HG03378 (cell line): ENCODE results near the gene SNX9.
"Not testable (repeated sequence)": the region's sequence is repeated elsewhere in the genome, so short reads cannot be mapped to it uniquely, and the experiment has no call there.

Experiments
- ATAC-seq: cut with Tn5 transposase; IDR thresholded peaks from one replicate; pipeline ENCODE4 v1.9.1; 2021; ENCODE audit warnings: mild to moderate bottlenecking, moderate library complexity; ENCODE audit not compliant: unreplicated experiment

SNX9 gene

DNA sequence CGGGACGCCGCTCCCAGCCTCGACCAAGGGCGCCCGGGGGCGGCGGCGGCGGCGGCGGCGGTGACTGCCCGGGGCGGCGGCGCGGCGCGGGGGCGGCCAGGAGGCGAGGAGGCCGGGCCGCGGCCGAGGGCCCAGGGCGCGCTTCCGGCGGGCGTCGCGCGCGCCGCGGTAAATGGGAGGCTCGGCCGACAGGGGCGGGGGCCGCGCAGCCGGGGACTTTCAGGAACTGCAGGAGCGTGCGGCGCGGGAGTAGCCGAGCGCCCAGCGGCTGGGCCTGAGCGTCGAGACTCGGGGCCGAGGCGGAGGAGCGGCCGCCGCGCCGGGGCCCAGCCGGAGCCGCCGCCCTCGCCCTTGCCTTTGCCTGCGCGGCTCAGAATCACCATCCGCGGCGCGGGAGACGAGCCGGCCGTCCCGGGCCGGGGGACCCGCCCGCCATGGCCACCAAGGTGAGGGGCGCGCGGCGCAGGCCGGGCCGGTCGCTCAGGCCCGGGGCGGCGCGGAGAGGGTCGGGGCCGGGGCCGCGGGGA lies at the start of gene SNX9:
Gene SNX9, plus strand, starts transcription at position 246 of the 527 bp plus-strand sequence. Its CDS starts 189 bp downstream, at position 435.
- ATAC-seq, result peak; percentile 43

DNA sequence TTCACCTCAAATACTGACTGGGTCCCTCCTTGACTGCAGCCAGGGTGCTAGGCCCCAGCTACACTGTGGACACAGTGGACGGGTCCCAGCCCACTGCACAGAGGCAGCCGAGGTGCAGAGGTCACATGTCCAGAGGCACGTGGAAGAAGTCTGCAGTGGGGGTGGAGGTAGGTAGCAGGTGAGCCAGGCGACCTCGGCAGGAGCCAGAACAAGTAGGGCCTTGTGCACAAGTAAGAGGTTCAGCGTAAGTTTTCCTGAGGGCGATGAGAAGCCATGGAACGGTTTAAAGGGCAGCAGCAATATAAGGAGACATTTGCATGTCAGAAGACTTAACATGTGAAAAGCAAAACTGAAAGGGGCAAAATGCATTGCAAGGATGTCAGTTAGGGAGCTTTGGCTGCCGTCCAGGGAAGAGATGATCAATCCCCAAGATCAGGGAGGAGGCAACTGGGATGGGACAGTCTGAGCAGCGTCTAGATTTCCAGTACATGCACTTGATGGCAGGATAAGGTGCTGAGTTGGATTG lies 49.7 kb upstream of the SNX9 start:
- no peak for ATAC-seq

DNA sequence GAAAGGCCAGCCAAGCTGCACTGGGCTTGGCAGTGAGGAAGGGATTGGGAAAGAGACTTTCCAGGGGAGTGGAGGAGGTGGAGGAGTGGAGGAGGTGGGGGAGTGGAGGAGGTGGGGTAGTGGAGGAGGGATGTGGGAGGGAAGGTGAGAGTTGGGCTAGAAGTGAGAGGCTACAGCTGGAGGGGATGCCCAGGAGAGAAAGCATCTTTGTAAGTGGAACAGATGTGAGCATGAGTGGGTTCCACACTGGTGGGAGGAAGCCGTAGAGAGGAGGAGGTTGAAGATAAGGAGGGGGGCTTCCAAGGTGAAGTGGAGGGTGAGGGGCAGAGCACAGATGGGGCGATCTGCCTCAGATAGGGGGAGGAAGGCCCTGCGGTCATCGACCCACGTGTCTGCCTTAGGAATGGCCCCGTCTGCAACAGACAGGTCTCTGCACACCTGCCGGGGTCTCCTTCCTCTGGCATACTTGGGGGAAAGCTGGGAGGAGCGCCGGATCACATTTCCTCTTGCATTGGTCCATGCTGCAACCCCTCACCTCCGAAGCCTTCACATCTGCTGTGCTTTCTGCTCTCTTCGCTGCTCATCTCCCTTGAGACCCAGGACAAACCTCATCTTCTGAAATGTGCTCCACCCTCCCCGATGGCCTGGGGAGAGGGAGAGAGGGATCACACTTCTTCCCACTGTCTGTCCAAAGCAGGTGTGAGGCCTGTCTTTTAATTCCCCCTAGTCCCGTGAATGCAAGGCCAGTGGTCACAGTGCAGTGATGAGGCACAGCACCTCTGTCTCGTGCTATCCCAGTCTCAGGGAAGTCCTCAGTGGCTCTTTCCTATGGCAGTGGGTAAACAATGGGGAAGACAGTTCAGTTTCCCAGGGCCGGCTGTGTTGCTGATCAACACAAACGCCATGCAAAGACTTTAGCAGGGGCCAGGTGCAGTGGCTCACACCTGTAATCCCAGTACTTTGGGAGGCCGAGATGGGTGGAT lies 48.6 kb upstream of the SNX9 start:
- no peak for ATAC-seq

DNA sequence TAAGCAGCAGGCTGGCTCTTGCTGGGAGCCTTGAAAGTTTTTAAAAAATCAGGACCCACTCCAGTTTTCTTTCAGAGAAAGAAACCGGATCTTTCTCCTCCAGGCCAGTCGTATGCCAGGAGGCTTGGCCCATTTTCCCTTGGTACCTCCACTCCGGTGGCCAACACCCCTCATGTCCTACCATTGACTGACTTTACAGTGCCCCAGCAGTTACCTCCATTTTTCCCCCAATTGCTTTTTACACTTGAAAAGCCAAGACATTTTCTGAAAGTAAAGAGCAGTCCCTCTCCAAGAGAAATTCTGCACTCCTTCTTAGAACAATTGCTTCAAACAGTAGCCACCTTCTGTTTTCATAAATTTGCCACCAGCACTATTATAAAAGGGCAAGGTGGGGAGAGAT lies 47.7 kb upstream of the SNX9 start:
- ATAC-seq, result no peak

DNA sequence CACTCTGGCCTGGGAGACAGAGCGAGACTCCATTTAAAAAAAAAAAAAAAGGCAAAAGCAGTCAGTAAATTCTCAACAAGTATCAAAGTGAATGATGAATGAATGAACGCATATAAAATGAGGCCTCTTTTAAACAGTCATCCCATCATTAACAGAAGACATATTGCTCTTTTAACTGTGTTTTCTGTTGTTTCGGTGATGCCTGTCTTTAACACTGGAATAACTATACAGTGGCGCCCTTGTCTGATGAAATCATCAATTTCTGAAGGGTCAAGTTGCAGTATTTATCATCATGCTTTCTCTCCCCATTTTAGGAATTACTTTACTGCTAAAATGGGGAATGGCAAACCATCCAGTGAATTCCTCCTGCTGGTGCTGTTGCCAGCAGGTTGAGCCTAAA lies 45.7 kb upstream of the SNX9 start:
- no peak for ATAC-seq

DNA sequence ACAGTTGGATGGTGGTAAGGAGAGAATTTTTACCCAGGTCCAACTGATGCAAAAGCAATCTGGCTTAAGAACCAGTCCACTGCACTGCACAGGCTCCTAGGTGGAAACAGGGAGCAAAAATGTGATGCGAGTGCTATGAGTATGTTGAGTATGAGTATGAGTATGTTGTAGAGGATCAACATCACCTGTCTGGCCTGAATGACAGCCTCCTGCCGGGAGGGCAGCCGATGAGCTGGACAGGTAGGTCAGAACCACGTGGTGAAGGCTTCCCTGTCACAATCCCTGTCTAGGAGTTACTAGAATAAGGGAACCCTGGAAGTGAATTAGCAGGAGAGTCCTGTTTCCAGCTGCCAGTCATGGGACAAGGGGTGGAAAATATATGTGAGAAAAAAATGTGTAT lies 44.3 kb upstream of the SNX9 start:
- ATAC-seq, result no peak

DNA sequence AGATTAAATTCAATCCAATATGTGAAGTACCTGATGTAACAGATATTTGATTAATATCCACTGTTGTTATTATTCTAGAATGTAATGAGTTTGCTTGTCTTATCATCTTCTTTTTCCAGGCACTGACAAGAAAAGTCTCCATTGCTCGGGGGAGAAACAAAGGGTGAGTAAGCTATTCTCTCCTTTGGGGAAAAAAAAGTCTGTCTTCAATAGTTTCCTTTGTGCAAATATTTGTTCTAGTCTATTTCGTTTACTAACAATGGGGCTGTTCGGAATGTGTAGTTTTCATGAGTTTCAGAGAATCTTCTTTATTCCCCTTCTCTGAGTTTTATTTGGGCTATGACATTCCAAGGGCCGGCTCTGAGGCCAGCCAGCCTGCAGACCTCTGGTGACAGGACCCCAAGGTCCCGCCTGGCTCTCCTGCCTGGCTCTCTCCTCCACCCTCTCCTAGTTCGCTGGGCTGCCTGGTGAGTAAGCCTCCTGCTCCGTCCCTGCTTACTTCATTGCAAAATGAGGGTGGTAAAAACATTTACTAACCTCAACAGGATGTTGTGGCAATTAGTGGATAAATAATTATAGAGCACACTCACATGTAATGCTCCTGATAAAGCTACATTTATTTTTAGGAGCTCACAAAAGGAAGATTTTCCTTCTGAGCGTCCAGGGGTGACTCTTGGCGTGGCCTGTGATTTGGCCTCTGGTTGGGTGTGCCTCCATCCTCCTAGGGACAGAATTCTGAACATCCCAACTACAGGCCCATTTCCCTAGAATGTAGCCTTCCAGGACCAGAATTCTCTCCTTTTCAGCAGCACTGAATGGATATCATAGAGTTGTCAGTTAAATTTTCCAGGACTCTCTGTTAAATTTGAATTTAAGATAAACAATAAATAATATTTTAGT lies 43.1 kb upstream of the SNX9 start:
- no peak for ATAC-seq

DNA sequence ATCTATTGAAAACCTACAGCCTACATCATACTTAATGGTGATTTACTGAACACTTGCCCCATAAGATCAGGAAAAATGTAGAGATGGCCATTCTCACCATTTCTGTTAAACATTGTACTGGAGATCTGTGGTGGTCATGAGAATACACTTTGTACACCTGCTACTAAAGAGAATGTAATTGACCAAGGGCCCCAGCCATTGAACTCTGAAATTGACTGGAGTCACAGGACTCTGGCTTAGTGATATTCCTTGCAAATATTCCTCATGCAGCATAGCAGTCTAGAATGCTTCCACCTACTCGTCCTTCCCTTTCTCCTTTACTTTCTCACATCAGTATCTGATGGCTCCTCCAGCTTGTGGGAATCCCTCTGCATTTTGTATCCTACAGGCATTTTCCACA lies 37.4 kb upstream of the SNX9 start:
- ATAC-seq, result no peak

DNA sequence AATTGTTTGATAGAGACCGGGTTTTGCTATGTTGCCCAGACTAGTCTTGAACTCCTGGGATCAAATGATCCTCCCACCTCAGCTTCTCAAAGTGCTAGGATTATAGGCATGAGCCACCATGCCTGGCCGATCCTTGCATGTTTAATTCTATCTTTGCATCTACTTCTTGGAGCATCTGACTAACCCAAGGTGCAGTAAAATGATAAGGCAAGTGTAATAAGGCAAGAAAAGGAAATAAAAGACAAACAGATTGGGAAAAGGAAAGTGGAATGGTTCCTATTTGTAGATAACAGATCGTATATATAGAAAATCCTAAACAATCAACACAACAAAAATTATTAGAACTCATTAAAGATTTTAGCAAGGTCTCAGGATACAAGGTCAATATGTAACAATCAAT lies 36.8 kb upstream of the SNX9 start:
- ATAC-seq, result no peak

DNA sequence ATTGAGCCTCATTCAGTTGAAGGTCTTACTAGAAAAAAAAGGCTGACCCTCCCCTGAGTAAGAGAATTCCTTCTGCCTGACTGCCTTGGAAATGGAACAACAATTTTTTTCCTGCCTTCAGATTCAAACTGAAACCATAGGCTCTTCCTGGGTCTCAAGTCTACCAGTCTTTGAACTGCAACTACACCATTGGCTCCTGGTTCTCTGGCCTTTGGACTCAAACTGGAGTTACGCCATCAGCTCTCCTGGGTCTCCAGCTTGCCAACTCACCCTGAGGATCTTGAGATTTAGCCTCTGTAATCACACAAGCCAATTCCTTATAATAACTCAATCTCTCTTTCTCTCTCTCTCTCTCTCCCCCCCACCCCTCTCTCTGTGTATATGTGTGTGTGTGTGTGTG lies 36.0 kb upstream of the SNX9 start:
- no peak for ATAC-seq

DNA sequence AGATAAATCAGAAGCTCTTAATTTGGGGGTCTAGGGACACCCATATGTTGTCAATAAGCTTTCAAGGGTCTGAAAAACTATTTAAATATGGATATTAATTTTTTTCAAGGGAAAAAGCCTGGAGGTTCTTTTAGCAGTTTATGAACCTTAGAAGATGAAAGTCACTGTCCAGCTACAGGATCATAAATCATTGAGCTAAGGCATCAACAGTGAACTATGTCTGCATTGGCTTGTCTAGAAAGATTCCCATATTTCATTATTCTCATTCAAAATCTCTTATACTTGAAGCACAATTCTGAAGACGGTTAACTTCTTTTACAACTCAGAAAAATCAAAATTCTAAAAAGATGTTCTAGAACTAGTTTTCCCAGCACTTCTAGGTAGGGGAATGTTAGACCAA lies 34.9 kb upstream of the SNX9 start:
- ATAC-seq, result no peak

DNA sequence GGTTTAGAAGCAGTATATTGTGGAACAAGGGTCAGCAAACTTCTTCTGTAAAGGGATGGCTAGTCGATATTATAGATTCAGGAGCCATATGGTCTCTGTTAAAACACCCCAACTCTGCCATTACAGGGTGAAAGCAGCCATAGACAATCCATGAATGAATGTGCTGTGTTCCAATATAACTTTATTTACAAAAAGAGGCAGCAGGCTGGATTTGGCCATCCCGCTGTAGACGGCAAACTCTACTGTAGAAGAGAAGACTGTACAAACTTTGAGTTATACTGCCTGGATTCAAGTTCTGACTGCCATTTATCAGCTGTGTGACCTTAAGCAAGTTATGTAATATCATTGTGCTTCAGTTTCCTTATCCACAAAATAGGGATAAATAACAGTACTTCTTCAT lies 33.7 kb upstream of the SNX9 start:
- no peak for ATAC-seq

DNA sequence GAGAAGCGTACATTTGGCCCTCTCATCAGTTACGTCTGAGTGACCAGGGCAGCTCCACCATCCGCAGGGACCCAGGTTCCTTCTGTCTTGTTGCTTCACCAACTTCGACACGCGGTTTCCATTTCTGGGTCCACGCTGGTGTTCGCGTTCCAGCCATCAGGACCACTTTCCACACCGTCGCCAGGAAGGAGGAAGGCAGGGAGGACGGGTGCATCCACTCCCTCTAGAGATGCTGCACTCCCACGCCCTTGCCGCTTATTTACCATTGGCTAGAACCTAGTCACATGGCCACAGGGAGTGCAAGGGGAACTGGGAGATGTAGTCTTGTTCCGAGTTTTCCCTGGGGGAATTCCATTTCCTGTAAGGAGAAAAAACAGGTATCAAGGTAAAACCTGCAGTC lies 33.2 kb upstream of the SNX9 start:
- no peak for ATAC-seq

DNA sequence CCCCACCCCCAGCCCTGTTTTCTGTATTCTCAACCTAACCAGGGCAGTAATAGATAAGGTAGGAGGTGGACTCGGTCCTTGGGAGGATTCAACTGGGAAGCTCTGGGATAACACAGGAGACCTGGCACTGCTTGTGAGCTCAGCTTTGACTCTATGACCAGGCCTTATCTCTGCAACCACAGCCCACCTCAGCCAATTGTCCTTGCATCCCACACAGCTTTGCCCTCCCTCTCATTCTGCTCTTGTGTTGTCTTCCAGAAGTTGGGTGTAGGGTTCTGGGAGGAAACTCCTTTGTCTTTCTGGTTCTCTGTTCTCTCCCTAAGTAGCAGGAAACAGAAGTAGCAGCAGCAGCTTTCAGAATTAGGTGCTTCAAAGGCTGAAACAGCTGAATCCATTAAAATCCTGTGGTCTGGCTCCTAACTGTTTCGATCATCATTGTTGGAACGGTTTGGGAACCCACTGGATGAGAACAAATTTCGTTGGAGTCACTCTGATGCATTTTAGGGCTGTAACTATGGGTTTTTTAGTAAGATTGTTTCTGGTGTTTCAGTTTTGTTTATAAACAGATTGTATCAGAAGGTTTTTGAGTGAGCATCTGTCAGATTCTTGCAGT lies 32.4 kb upstream of the SNX9 start:
- no peak for ATAC-seq

DNA sequence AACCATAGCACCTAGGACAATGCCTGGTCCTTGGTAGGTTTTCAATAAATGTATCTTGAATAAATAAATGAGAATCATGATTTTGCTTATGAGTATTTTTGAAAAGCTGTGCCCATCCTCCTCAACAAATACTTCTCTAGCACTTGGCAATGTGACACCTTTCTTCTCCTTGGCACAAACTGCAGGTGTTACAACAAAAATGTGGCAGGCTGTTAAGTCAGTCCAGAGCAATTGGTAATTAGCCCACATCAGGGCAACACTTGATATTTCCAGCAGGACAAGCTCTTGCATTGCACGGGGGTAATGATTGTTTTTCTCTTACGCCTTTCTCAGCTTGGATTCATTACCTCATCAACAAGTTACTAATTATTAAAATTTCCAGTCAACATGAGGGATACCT lies 31.6 kb upstream of the SNX9 start:
- ATAC-seq, result no peak

DNA sequence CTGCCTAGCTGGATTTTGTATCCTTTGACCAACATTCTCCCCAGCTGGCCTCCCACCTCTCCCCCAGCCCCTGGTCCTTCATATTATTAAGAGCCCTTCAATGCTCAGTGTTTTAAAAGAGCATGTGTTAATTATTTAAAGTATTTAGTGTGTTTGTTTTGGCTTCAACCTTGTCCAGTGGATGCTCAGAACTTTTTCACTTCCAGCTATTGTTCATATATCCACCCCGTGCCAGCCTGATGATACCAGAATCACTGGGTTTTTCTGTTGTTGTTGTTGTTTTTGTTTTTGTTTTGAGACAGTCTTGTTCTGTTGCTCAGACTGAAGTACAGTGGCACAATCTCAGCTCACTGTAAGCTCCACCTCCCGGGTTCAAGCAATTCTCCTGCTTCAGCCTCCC lies 30.4 kb upstream of the SNX9 start:
- ATAC-seq, result no peak

DNA sequence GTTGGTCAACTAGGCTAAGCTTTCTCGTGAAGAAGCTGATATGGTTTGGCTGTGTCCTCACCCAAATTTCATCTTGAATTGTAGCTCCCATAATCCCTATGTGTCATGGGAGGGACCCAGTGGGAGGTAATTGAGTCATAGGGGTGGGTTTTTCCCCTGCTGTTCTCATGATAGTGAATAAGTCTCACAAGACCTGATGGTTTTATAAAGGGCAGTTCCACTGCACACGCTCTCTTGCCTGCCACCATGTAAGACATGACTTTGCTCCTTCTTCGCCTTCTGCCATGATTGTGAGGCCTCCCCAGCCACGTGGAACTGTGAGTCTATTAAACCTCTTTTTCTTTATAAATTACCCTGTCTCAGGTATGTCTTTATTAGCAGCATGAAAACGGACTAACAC lies 29.0 kb upstream of the SNX9 start:
- not testable (repeated sequence) for ATAC-seq

DNA sequence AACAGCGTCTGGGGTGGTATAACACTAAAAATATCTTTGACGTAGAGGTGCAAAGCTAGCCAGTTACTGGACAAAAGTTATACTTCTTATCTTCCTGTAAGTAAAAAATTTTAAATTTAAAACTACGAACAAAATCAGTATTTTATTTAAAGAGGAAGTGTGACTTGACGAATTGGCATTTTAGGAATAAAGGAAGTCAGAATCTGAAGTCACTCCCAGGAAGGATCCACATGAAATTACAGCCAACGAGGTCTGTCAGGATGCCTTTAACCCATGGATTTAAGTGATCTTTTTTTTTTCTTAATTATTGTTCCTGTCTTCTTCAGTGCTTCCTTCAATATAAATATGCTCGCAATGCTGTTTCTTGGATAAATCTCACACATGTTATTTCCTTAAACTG lies 27.2 kb upstream of the SNX9 start:
- ATAC-seq, result no peak

DNA sequence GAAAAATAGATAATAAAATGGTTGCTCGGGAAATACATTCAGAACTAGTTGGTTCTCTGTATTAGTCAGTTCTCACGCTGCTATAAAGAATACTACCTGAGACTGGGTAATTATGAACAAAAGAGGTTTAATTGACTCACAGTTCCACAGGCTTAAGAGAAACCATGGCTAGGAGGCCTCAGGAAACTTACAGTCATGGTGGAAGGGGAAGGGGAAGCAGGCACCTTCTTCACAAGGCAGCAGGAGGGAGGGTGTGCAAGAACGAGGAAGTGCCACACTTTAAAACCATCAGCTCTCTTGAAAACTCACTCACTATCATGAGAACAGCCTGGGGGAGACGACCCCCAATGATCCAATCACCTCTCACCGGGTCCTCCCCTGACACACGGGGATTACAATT lies 24.2 kb upstream of the SNX9 start:
- no peak for ATAC-seq

DNA sequence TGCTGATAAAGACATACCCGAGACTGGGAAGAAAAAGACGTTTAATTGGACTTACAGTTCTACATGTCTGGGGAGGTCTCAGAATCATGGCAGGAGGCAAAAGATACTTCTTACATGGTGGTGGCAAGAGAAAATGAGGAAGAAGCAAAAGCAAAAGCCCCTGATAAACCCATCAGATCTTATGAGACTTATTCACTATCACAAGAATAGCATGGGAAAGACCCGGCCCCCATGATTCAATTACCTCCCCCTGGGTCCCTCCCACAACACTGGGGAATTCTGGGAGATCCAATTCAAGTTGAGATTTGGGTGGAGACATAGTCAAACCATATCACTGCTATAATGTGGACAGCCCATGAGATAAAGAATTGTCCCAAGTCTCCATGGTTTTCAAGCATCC lies 23.5 kb upstream of the SNX9 start:
- ATAC-seq, result not testable (repeated sequence)
